IPS-NIHi11 (cell line): ENCODE results near the gene GJD2.

Experiments used
- DNase-seq: peaks from one replicate; pipeline ENCODE4 v3.0.0; 2012; ENCODE audit warnings: mixed read lengths, low spot score

Gene GJD2

GRCh38 chr15:34754674-34755418 lies at the start of gene GJD2:
GJD2 (minus strand) TSS chr15:34754998; CDS start chr15:34754488, 510 bp downstream.
- DNase-seq: peak; percentile 59

- DNase-seq: no peak
These were observed 49.3 kb upstream of the GJD2 start for GRCh38 chr15:34804113-34804512.

GRCh38 chr15:34802803-34803750 lies 48.3 kb upstream of the GJD2 start:
- DNase-seq: no peak

GRCh38 chr15:34802371-34802770 lies 47.6 kb upstream of the GJD2 start:
- no peak for DNase-seq

- no peak for DNase-seq
These were observed 44.6 kb upstream of the GJD2 start for GRCh38 chr15:34799149-34800101.

- no peak for DNase-seq
These were observed 42.1 kb upstream of the GJD2 start for GRCh38 chr15:34796847-34797435.

GRCh38 chr15:34795267-34796081 lies 40.7 kb upstream of the GJD2 start, which contains the start of gene ACTC1:
ACTC1 (minus strand) TSS chr15:34795549; CDS start chr15:34794808, 741 bp downstream.
- peak; percentile 85 for DNase-seq

- DNase-seq: peak; percentile 24
These were observed 39.9 kb upstream of the GJD2 start for GRCh38 chr15:34794590-34795206.

- DNase-seq: no peak
These were observed 39.1 kb upstream of the GJD2 start for GRCh38 chr15:34793901-34794300.

GRCh38 chr15:34793071-34793470 lies 38.3 kb upstream of the GJD2 start:
- DNase-seq: no peak

- DNase-seq: no peak
These were observed 36.9 kb upstream of the GJD2 start for GRCh38 chr15:34791701-34792100.

- DNase-seq: no peak
These were observed 35.3 kb upstream of the GJD2 start for GRCh38 chr15:34790121-34790520.

- DNase-seq: no peak
These were observed 34.5 kb upstream of the GJD2 start for GRCh38 chr15:34789326-34789725.

- DNase-seq: no peak
These were observed 31.4 kb upstream of the GJD2 start for GRCh38 chr15:34786206-34786605.

- no peak for DNase-seq
These were observed 29.2 kb upstream of the GJD2 start for GRCh38 chr15:34783991-34784390.

GRCh38 chr15:34783431-34783830 lies 28.6 kb upstream of the GJD2 start:
- no peak for DNase-seq

GRCh38 chr15:34782901-34783300 lies 28.1 kb upstream of the GJD2 start:
- no peak for DNase-seq

GRCh38 chr15:34780725-34781124 lies 25.9 kb upstream of the GJD2 start:
- DNase-seq: no peak

- DNase-seq: no peak
These were observed 21.9 kb upstream of the GJD2 start for GRCh38 chr15:34776606-34777105.

- peak; percentile 23 for DNase-seq
These were observed 19.1 kb upstream of the GJD2 start for GRCh38 chr15:34773917-34774316.
